Activated T-cell treated with anti-CD3 and anti-CD28 coated beads for 24 hours (primary cell): ENCODE measurements around the gene ST6GALNAC1.

Experiments
- DNase-seq: peaks from one replicate; pipeline ENCODE4 v3.0.0-alpha.2; 2020; ENCODE audit warnings: low read depth

Gene ST6GALNAC1

DNA sequence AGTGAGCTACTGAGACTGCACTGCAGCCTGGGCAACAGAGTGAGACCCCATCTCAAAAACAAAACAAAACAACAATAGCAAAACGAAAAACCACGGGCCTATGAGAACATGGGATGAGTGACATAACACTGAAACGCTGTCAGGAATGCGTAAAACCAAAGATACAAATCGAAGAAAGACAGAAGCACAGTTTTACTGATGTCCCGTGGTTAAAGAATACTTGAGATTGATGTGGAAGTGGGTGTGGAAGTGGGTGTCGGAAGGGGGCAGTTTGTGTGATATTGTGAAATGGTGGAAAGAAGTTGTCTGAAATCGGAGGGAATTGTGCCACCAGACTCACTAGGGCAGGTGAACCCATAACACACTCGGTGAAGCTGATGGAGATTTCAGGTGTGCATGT is 67.4 kb downstream of the ST6GALNAC1 start:
- no peak for DNase-seq

GRCh38 chr17:76575570-76575969 is 68.0 kb downstream of the ST6GALNAC1 start:
- DNase-seq, result no peak
